ENCODE results near the gene EXOSC10. TPM values are rescaled to one million over a fixed set of nuclear protein-coding genes. Genes with fewer than 3 reads are reported as not detected.

EXOSC10 gene
- total and polyA plus RNA-seq, 9 of the 15 experiments (the other 6 are each of a cell fraction or from before 2014, with no cell fraction given), result 23.4 to 150 (median 105) TPM

DNA sequence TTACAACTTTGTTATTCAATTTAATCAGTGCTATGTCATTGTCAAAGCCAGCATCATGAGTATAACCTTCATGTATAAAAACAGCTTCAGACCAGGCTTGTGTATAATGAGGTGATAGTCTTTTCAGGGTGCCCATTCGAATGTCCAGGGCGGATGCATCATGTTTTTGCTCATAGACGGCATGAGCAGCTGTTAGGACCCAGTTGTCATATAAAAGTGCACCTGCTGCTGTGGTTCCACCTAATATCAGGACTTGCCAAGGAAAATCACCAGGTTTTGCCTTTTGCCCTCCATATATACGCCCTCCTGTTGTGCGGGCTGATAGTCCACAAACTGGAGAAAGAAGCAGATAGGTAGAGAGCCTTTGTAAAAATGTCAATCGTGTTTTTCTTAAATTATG is 72.4 kb downstream of the EXOSC10 start:
- POLR2A ChIA-PET, result interaction anchor here (1.0 to 1.5 kb wide), 3 partner anchors 9 to 12 kb away, joined by 3 to 5 read pairs (median 4); no protein-coding TSS in a partner anchor
- no peak for TF ChIP-seq RBM14 (IDR thresholded peaks at IDR 0.05; ENCODE audit: borderline replicate concordance, insufficient read depth, low read depth, low read length)
- TF ChIP-seq RFX1 (IDR thresholded peaks at IDR 0.05), result no peak
- TF ChIP-seq, protein P1, sequence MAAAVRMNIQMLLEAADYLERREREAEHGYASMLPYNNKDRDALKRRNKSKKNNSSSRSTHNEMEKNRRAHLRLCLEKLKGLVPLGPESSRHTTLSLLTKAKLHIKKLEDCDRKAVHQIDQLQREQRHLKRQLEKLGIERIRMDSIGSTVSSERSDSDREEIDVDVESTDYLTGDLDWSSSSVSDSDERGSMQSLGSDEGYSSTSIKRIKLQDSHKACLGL (CRISPR knock-in tag; IDR thresholded peaks at IDR 0.05; ENCODE audit: borderline replicate concordance, poor library complexity, severe bottlenecking), result no peak
- no peak for TF ChIP-seq BRD9 (IDR thresholded peaks at IDR 0.05; ENCODE audit: low read depth, partially characterized antibody)
- TF ChIP-seq CEBPG (CRISPR knock-in tag; IDR thresholded peaks at IDR 0.05), result no peak
- no peak for TF ChIP-seq CEBPG (tag; conservative IDR thresholded peaks at IDR 0.05 in 1 of 2, IDR thresholded peaks at IDR 0.05 in 1 of 2)
- TF ChIP-seq XRCC5 (IDR thresholded peaks at IDR 0.05; ENCODE audit: low read depth, low read length), result no peak
- no peak for TF ChIP-seq TBL1XR1 (IDR thresholded peaks at IDR 0.05; ENCODE audit: low read length in 2 of 2)
- no peak for TF ChIP-seq BCOR (IDR thresholded peaks at IDR 0.05)
- no peak for TF ChIP-seq NR4A1 (CRISPR knock-in tag; IDR thresholded peaks at IDR 0.05)
- no peak for TF ChIP-seq NR4A1 (tag; IDR thresholded peaks at IDR 0.05)
- no peak for TF ChIP-seq RHOXF2B (CRISPR knock-in tag; conservative IDR thresholded peaks at IDR 0.05)
- TF ChIP-seq, protein P2, sequence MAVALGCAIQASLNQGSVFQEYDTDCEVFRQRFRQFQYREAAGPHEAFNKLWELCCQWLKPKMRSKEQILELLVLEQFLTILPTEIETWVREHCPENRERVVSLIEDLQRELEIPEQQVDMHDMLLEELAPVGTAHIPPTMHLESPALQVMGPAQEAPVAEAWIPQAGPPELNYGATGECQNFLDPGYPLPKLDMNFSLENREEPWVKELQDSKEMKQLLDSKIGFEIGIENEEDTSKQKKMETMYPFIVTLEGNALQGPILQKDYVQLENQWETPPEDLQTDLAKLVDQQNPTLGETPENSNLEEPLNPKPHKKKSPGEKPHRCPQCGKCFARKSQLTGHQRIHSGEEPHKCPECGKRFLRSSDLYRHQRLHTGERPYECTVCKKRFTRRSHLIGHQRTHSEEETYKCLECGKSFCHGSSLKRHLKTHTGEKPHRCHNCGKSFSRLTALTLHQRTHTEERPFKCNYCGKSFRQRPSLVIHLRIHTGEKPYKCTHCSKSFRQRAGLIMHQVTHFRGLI (CRISPR knock-in tag; IDR thresholded peaks at IDR 0.05), result no peak

More for the DNA sequence above, 72.4 kb downstream of the EXOSC10 start:
- no peaks in the 10 kb centered on the region for H3K9me3 ChIP-seq (replicated peaks; ENCODE audit: control insufficient read depth, insufficient read depth, low read depth, low read length)
- H3K27ac ChIP-seq (ENCODE audit: extremely low read depth, low read depth, low read length), result no peak overlapping the region
- H3K9ac ChIP-seq (ENCODE audit: insufficient read depth in 1 of 2, low read depth in 2 of 2, low read length in 2 of 2), result no peak overlapping the region
- no peak overlapping the region for H3K4me3 ChIP-seq
- H3K4me1 ChIP-seq (replicated peaks in 1 of 2; ENCODE audit: control insufficient read depth in 2 of 2, insufficient read depth in 2 of 2, low read length in 2 of 2), result no peaks in the 10 kb centered on the region
- FAIRE-seq, result peak; percentile 6
- H3K36me3 ChIP-seq (ENCODE audit: control insufficient read depth, insufficient read depth, low read length), result peaks cover 50% of the 10 kb centered on the region
- CTCF ChIA-PET (ENCODE audit: low intra/inter-chr PET ratio), result no interaction called here
- in situ Hi-C loops (cut with MboI), result no loop called here
- WGBS (ENCODE audit: insufficient coverage, low coverage, missing lambda C conversion rate), result 67% methylated on average over 6 of the region's 6 CpGs
- DNase-seq (ENCODE audit: extremely low read depth in 1 of 4, low spot score in 3 of 4), result no peak
- H3K27me3 ChIP-seq (ENCODE audit: control insufficient read depth in 2 of 2, insufficient read depth in 2 of 2, low read length in 2 of 2), result no peaks in the 10 kb centered on the region
- H4K20me1 ChIP-seq (replicated peaks; ENCODE audit: control insufficient read depth, insufficient read depth, low read length), result no peaks in the 10 kb centered on the region
- no peaks in the 10 kb centered on the region for H3K79me2 ChIP-seq (ENCODE audit: control insufficient read depth, insufficient read depth, low read length)
- no peak overlapping the region for H2AFZ ChIP-seq (ENCODE audit: low read depth, low read length)
- no TSS peak for BruUV-seq (replicated peaks)
- intact Hi-C loops (cut with micrococcal nuclease), result no loop called here
- no peak overlapping the region for H3K4me2 ChIP-seq (ENCODE audit: insufficient read depth, low read length)
- ATAC-seq, result no peak
- no peaks in the 10 kb centered on the region for H3K9me1 ChIP-seq (ENCODE audit: control insufficient read depth, insufficient read depth, low read length)

All from K562 (cell line).